IMR-90 (cell line): ENCODE results near the gene GNG11. TPM values are rescaled to one million over a fixed set of nuclear protein-coding genes. Genes with fewer than 3 reads are reported as not detected.
A peak's percentile ranks its signal among the peaks of the same experiment; 100 is the strongest.
"Not testable (repeated sequence)": the region's sequence is repeated elsewhere in the genome, so short reads cannot be mapped to it uniquely, and the experiment has no call there.

Experiments used
- ATAC-seq: fragments of 200-7000 bp; cut with Tn5 transposase; 2 replicates; pipeline ENCODE4 v1.9.1; 2020; ENCODE audit warnings: low read depth, mild to moderate bottlenecking, moderate library complexity
- BruUV-seq: library from RNA; stranded (reverse); fragments of 400-500 nt; replicated peaks from 2 replicates; lab custom pipeline; 2021; lab: Mats Ljungman, UMichigan
- CTCF ChIA-PET: fragments of 300-600 bp; formaldehyde crosslinking; extraction: SDS; loops from one replicate; lab custom pipeline; 2021; ENCODE audit warnings: antibody characterized with exemption; lab: Yijun Ruan, JAX
- POLR2A ChIA-PET: fragments of 300-600 bp; sonication (Branson Sonifier 250); formaldehyde crosslinking; loops from one replicate; lab custom pipeline; 2022; ENCODE audit warnings: antibody characterized with exemption; ENCODE audit not compliant: unreplicated experiment; lab: Charles Lee
- DNase-seq: peaks from one replicate; pipeline ENCODE4 v3.0.0; 2013
- H2AFZ ChIP-seq: replicated peaks from 2 replicates; pipeline ENCODE3; 2013; ENCODE audit warnings: low read length, mild to moderate bottlenecking; ENCODE audit not compliant: poor library complexity
- H2AK5ac ChIP-seq: 2 replicates; pipeline ENCODE4 v1.6.1; 2013; ENCODE audit warnings: low read depth, low read length, inconsistent platforms
- H2AK9ac ChIP-seq: replicated peaks from 2 replicates; pipeline ENCODE3; 2013; ENCODE audit warnings: mild to moderate bottlenecking, low read depth, low read length, moderate library complexity; ENCODE audit not compliant: poor library complexity
- H2BK120ac ChIP-seq: 2 replicates; pipeline ENCODE4 v1.6.1; 2013; ENCODE audit warnings: low read depth, low read length, inconsistent platforms
- H2BK15ac ChIP-seq: 3 replicates; pipeline ENCODE4 v1.6.1; 2013; ENCODE audit warnings: low read depth, low read length, inconsistent platforms
- H2BK20ac ChIP-seq: 2 replicates; pipeline ENCODE4 v1.6.1; 2013; ENCODE audit warnings: low read depth, mild to moderate bottlenecking, inconsistent platforms, low read length, moderate library complexity
- H2BK5ac ChIP-seq: 2 replicates; pipeline ENCODE4 v1.6.1; 2013; ENCODE audit warnings: mild to moderate bottlenecking, low read depth, low read length, inconsistent platforms; ENCODE audit not compliant: poor library complexity, severe bottlenecking
- H3K14ac ChIP-seq: replicated peaks from 2 replicates; pipeline ENCODE4 v1.6.1; 2013; ENCODE audit warnings: low read depth, low read length, inconsistent platforms
- H3K18ac ChIP-seq: 2 replicates; pipeline ENCODE4 v1.6.1; 2013; ENCODE audit warnings: low read depth, low read length, control low read depth
- H3K23ac ChIP-seq: 2 replicates; pipeline ENCODE4 v1.6.1; 2013; ENCODE audit warnings: low read depth, low read length, inconsistent platforms
- H3K27ac ChIP-seq: 2 replicates; pipeline ENCODE4 v1.5.1; 2013; ENCODE audit warnings: mild to moderate bottlenecking, control low read depth, low read length; ENCODE audit not compliant: insufficient read depth
- H3K27me3 ChIP-seq: 2 replicates; pipeline ENCODE4 v1.6.1; 2013; ENCODE audit warnings: low read length; ENCODE audit not compliant: control insufficient read depth, insufficient read depth
- H3K36me3 ChIP-seq: 2 replicates; pipeline ENCODE4 v1.6.1; 2013; ENCODE audit warnings: low read length, mixed read lengths; ENCODE audit not compliant: control insufficient read depth, insufficient read depth
- H3K4ac ChIP-seq: 2 replicates; pipeline ENCODE4 v1.6.1; 2013; ENCODE audit warnings: low read depth, low read length, inconsistent platforms
- H3K4me1 ChIP-seq: 2 replicates; pipeline ENCODE4 v1.6.1; 2013; ENCODE audit warnings: low read length, mixed read lengths; ENCODE audit not compliant: control insufficient read depth, insufficient read depth
- H3K4me2 ChIP-seq: 2 replicates; pipeline ENCODE4 v1.6.1; 2013; ENCODE audit warnings: low read depth, mild to moderate bottlenecking, control low read depth, low read length, moderate library complexity
- H3K4me3 ChIP-seq: 2 replicates; pipeline ENCODE4 v1.5.1; 2013; ENCODE audit warnings: low read depth, mild to moderate bottlenecking, control low read depth, low read length, moderate library complexity; ENCODE audit not compliant: insufficient read depth
- H3K56ac ChIP-seq: 2 replicates; pipeline ENCODE4 v1.6.1; 2013; ENCODE audit warnings: low read length, inconsistent platforms; ENCODE audit not compliant: insufficient read depth; ENCODE audit errors: extremely low read depth
- H3K79me1 ChIP-seq, 2 experiments: 2 replicates each; pipeline ENCODE4 v1.6.1; 2013; ENCODE audit warnings: low read length in 2 of 2, inconsistent platforms in 1 of 2, low read depth in 1 of 2
- H3K9ac ChIP-seq: 2 replicates; pipeline ENCODE4 v1.6.1; 2013; ENCODE audit warnings: low read depth, low read length, control low read depth
- H3K9me1 ChIP-seq: 2 replicates; pipeline ENCODE4 v1.6.1; 2013; ENCODE audit warnings: low read length, inconsistent platforms; ENCODE audit not compliant: insufficient read depth
- H3K9me3 ChIP-seq: 2 replicates; pipeline ENCODE4 v1.6.1; 2013; ENCODE audit warnings: low read length; ENCODE audit not compliant: control insufficient read depth, insufficient read depth
- H4K20me1 ChIP-seq: 2 replicates; pipeline ENCODE4 v1.6.1; 2013; ENCODE audit warnings: low read length, inconsistent platforms; ENCODE audit not compliant: insufficient read depth
- H4K5ac ChIP-seq: 2 replicates; pipeline ENCODE4 v1.6.1; 2013; ENCODE audit warnings: mild to moderate bottlenecking, low read depth, low read length, control low read depth
- H4K8ac ChIP-seq, 2 experiments: 2 replicates each; pipeline ENCODE4 v1.6.1; 2013; ENCODE audit warnings: low read depth in 2 of 2, low read length in 2 of 2, control low read depth in 1 of 2, inconsistent platforms in 1 of 2
- H4K91ac ChIP-seq: 2 replicates; pipeline ENCODE4 v1.6.1; 2013; ENCODE audit warnings: low read depth, low read length, inconsistent platforms; ENCODE audit not compliant: insufficient read depth
- BHLHE40 ChIP-seq: fragments of 150-350 bp; IDR thresholded peaks from 2 replicates; pipeline ENCODE4 v1.6.1; 2016; ENCODE audit warnings: mild to moderate bottlenecking, low read depth, low read length
- FOS ChIP-seq: fragments of 150-350 bp; IDR thresholded peaks from 2 replicates; pipeline ENCODE4 v1.6.1; 2016; ENCODE audit warnings: low read depth, low read length
- WGBS, 2 experiments: methylation state at CpG; one replicate each; pipeline versions ENCODE4 v1.1.5 to v1.1.7; 2013; ENCODE audit warnings: missing lambda C conversion rate in 2 of 2; ENCODE audit not compliant: insufficient read length in 1 of 2; ENCODE audit errors: extremely low coverage in 2 of 2; 5-methylcytosine and 5-hydroxymethylcytosine counted together
- dilution Hi-C: fragments of 300-500 bp; cut with HindIII; formaldehyde crosslinking; loops from one replicate; pipeline ENCODE4 v1.14.3; 2018; ENCODE audit warnings: low sequenced_read_pairs; ENCODE audit not compliant: unreplicated experiment
- in situ Hi-C: fragments of 300-500 bp; cut with MboI; formaldehyde crosslinking; loops from 3 replicates; pipeline ENCODE4 v1.14.3; 2019; ENCODE audit warnings: low sequenced_read_pairs, inconsistent platforms, mixed read lengths
- intact Hi-C: fragments of 100-400 bp; cut with micrococcal nuclease; formaldehyde crosslinking; loops from 2 replicates; pipeline ENCODE4 v1.10.0; 2022
- polyA plus RNA-seq, 3 experiments: library from polyadenylated mRNA; depleted of rRNA; stranded (reverse); fragments of >200 nt; gene quantifications; 2 replicates each; pipeline ENCODE4 v1.2.3, GENCODE V29; 2012; ENCODE audit warnings: low replicate concordance in 1 of 3
- total RNA-seq: library from RNA; depleted of rRNA; stranded (reverse); fragments of >200 nt; gene quantifications from 2 replicates; pipeline ENCODE4 v1.2.3, GENCODE V29; 2012

GNG11 gene
- total and polyA plus RNA-seq, 2 of the 4 experiments (the other 2 are of a cell fraction) = 6.1 to 10.5 TPM

DNA sequence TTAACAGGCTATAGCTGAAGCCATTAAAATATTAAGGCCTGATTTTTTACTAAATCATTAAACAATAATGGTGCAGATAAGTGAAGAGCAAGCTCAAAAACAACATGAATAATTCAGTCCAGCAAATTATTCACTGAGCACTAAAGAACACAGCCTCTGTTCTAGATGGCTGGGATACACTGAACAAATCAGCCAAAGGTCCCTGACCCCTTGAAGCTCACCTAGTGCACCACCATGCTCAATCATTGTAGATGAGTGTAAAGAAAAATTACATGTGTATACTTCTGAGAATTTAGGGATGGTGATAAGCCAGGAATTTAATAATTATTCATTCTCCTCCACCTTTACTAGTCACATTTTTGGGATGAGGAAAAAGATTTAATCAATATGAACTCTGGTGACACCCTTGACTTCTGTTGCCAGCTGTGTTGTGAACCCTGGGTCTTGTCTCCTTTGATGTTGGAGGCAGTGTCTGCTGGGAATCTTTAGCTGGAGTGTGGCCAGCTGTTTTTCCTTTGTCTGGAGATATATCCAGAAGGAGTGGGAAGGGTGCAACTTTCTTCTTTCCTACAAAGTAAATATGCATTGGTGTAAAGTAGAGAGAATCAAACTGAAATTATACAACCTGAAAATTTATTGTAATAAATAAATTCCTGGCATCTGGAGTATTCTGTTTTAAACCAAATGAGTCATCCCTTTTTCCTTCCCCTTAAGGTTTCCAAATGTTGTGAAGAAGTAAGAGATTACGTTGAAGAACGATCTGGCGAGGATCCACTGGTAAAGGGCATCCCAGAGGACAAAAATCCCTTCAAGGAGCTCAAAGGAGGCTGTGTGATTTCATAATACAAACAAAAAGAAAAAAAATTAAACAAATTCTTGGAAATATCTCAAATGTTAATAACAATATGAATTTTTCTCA lies 11.2 kb upstream of the GNG11 start:
- ChIA-PET POLR2A (interaction anchor here (0.6 kb wide), 1 partner anchor 11 kb away, joined by 5 read pairs; the partner anchor contains the start of gene GNG11), CTCF (no interaction called here)
- no peak overlapping the region for H3K9ac ChIP-seq
- no peak overlapping the region; the same call in 1 of the 2 replicates for H2BK120ac ChIP-seq
- H3K14ac ChIP-seq = no peak overlapping the region
- 0 out of 2 replicates have a peak overlapping the region, but pooled peaks have one; percentile 20 for H2BK20ac ChIP-seq
- no peak overlapping the region for H4K91ac ChIP-seq
- H3K23ac ChIP-seq = no peak overlapping the region
- no peaks in the 10 kb centered on the region for H3K36me3 ChIP-seq
- no peak overlapping the region for H2AFZ ChIP-seq
- intact Hi-C loops (no loop called here), dilution Hi-C loops (no loop called here), in situ Hi-C loops (loop anchor here (25.0 kb wide), 1 partner anchor 527 kb away; no protein-coding TSS in a partner anchor)
- H3K18ac ChIP-seq = peak overlapping the region; percentile 90
- 0 out of 2 replicates have a peak overlapping the region, but pooled peaks have one; percentile 50 for H3K4ac ChIP-seq
- no peak overlapping the region for H3K4me3 ChIP-seq
- no peaks in the 10 kb centered on the region for H3K9me3 ChIP-seq
- peak overlapping the region; percentile 70; the same call in 1 of the 2 replicates for H2AK5ac ChIP-seq
- no peak overlapping the region for H2AK9ac ChIP-seq
- H3K27ac ChIP-seq = peak overlapping the region; percentile 34; the same call in 1 of the 2 replicates
- ATAC-seq = peak; percentile 71
- no peaks in the 10 kb centered on the region for H3K27me3 ChIP-seq
- H4K5ac ChIP-seq = 0 out of 2 replicates have a peak overlapping the region, but pooled peaks have one; percentile 47
- no peak for TF ChIP-seq BHLHE40
- TF ChIP-seq FOS = 0 out of 2 replicates have a peak, but pooled peaks have one; percentile 19
- no peaks in the 10 kb centered on the region for H4K20me1 ChIP-seq
- no TSS peak for BruUV-seq
- WGBS, 2 experiments = no CpG with 5 or more reads among the region's 3 CpGs
- H3K4me1 ChIP-seq = peaks cover 7% of the 10 kb centered on the region
- H3K9me1 ChIP-seq = 0 out of 2 replicates have a peak, but pooled peaks cover 3% of the 10 kb centered on the region
- H3K4me2 ChIP-seq = no peak overlapping the region
- DNase-seq = peak; percentile 84
- H4K8ac ChIP-seq = no peak overlapping the region
- peak overlapping the region; percentile 54 for H2BK5ac ChIP-seq
- no peaks in the 10 kb centered on the region for H3K79me1 ChIP-seq
- no peak overlapping the region for H3K56ac ChIP-seq
- peak overlapping the region; percentile 43; the same call in 1 of the 3 replicates for H2BK15ac ChIP-seq

DNA sequence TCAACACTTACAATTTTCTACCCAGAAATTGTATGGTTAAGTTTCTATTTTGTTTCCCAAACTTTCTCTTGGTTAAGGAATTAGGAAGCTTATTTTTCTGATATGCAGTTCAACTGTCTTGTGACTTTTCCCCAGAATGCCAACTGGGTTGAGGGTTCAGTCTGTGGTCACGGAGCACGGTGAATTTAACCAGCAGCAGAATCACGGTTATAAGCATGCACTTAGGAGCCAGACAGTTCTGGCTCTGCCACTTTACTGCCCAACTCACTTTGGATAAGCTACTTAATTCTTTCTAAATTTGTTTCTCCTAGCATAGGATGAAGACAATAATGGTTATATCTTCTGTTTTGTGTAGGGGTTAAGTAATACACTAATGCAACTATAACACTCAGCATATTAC lies 10.3 kb upstream of the GNG11 start:
- POLR2A ChIA-PET = interaction anchor here (0.6 kb wide), 1 partner anchor 10 kb away, joined by 5 read pairs; the partner anchor contains the start of gene GNG11
- in situ Hi-C loops = loop anchor here (25.0 kb wide), 1 partner anchor 526 kb away; no protein-coding TSS in a partner anchor
- H3K36me3 ChIP-seq, H2AFZ ChIP-seq, H2AK9ac ChIP-seq, H3K9me1 ChIP-seq, H3K9me3 ChIP-seq, H3K4ac ChIP-seq, CTCF ChIA-PET, H3K79me1 ChIP-seq, H2BK20ac ChIP-seq, H4K91ac ChIP-seq, H2AK5ac ChIP-seq, H4K8ac ChIP-seq, H3K56ac ChIP-seq, H3K14ac ChIP-seq, H2BK5ac ChIP-seq, dilution Hi-C loops, H2BK15ac ChIP-seq, H3K18ac ChIP-seq, DNase-seq, BruUV-seq, H3K27me3 ChIP-seq, H3K27ac ChIP-seq, H3K4me2 ChIP-seq, H3K23ac ChIP-seq, intact Hi-C loops, H3K4me3 ChIP-seq, H3K9ac ChIP-seq, H4K20me1 ChIP-seq, H3K4me1 ChIP-seq, ATAC-seq, H2BK120ac ChIP-seq: not testable (repeated sequence)
- no CpG with 5 or more reads among the region's 3 CpGs for WGBS, 2 experiments
- H4K5ac ChIP-seq = 0 out of 2 replicates have a peak overlapping the region, but pooled peaks have one; percentile 63
